ENCODE measurements around the gene SLC43A2.

GRCh38 chr17:1620486-1620885 lies 8.1 kb downstream of the SLC43A2 start:
- TF ChIP-seq EZH2 (optimal IDR thresholded peaks at IDR 0.05; ENCODE audit: low read depth, low read length) (no peak), CTCF (IDR thresholded peaks at IDR 0.05; ENCODE audit: low read length) (no peak), EZH2phosphoT487 (IDR thresholded peaks at IDR 0.05; ENCODE audit: low read length) (no peak)

All from MM.1S (cell line).